Naive thymus-derived CD8-positive, alpha-beta T cell (primary cell): Measurements from ENCODE around the gene ZNF423. TPM values are rescaled to one million over a fixed set of nuclear protein-coding genes. Genes with fewer than 3 reads are reported as not detected.

Experiments used
- ATAC-seq, 2 donors: fragments of 150-1000 bp; cut with Tn5 transposase in 1 of 2; sonication (Bioruptor Pico), chemical (Tn5 transposase) in 1 of 2; 1 replicate in 1 of 2; 2 replicates in 1 of 2; pipeline ENCODE4 v1.10.0; 2021; ENCODE audit warnings: mild to moderate bottlenecking in 2 of 2, moderate library complexity in 2 of 2
- POLR2A ChIA-PET: fragments of 350-600 bp; sonication (Branson Sonifier 250); formaldehyde crosslinking; loops from one replicate; lab custom pipeline; 2021; ENCODE audit warnings: antibody characterized with exemption; lab: Charles Lee
- DNase-seq, 10 donors: peaks; one replicate each; pipeline versions ENCODE4 v3.0.0 to v3.0.0-alpha.2; 2020 to 2022
- H3K27ac Mint-ChIP-seq, 10 donors: one replicate each; pipeline ENCODE4 v1.8.0; 2020 to 2022; ENCODE audit warnings: mild to moderate bottlenecking in 10 of 10, mixed read lengths in 10 of 10, moderate library complexity in 4 of 10, inconsistent platforms in 1 of 10
- H3K27me3 Mint-ChIP-seq, 5 donors: one replicate each; pipeline ENCODE4 v1.8.0; 2021 to 2022; ENCODE audit warnings: mixed read lengths in 5 of 5
- H3K36me3 Mint-ChIP-seq, 3 donors: one replicate each; pipeline ENCODE4 v1.8.0; 2020 to 2022; ENCODE audit warnings: mixed read lengths in 3 of 3, mild to moderate bottlenecking in 2 of 3, inconsistent platforms in 1 of 3
- H3K4me1 Mint-ChIP-seq, 4 donors: one replicate each; pipeline ENCODE4 v1.8.0; 2021 to 2022; ENCODE audit warnings: mixed read lengths in 4 of 4
- H3K4me3 Mint-ChIP-seq, 10 donors: one replicate each; pipeline ENCODE4 v1.8.0; 2020 to 2022; ENCODE audit warnings: mild to moderate bottlenecking in 10 of 10, mixed read lengths in 10 of 10, moderate library complexity in 6 of 10, inconsistent platforms in 1 of 10
- H3K9me3 Mint-ChIP-seq, 9 donors: one replicate each; pipeline ENCODE4 v1.8.0; 2020 to 2022; ENCODE audit warnings: mixed read lengths in 9 of 9, mild to moderate bottlenecking in 3 of 9, inconsistent platforms in 1 of 9, moderate library complexity in 1 of 9
- polyA plus RNA-seq, 3 donors: library from polyadenylated mRNA; unstranded; fragments of 300-500 nt; fragmentation: Illumina TruSeq; gene quantifications; one replicate each; pipeline ENCODE4 v1.2.3, GENCODE V29; 2021
- total RNA-seq, 8 experiments: library from RNA in 2 of 8; stranded (reverse) in 2 of 8; gene quantifications; one replicate each; pipeline ENCODE4 v1.2.3 and lab custom pipeline; 2021 to 2026

Gene ZNF423
- total and polyA plus RNA-seq, 5 experiments from 2014 or later = not detected

- no peaks in the 10 kb centered on the region for H3K9me3 Mint-ChIP-seq
- POLR2A ChIA-PET = no interaction called here
- peaks cover 0 to 3% (median 0%) of the 10 kb centered on the region in 5 donors for H3K27me3 Mint-ChIP-seq
- peaks cover 0 to under 1% (median 0%) of the 10 kb centered on the region in 4 donors for H3K4me1 Mint-ChIP-seq
- ATAC-seq = no peak
- DNase-seq = peak in 1 of 10 donors; percentile 32
- no peaks in the 10 kb centered on the region for H3K36me3 Mint-ChIP-seq
- H3K4me3 Mint-ChIP-seq = no peak overlapping the region
- peak overlapping the region in 1 of 10 donors; percentile 53 for H3K27ac Mint-ChIP-seq
Observed at GRCh38 chr16:49586466-49587450, 269.2 kb downstream of the ZNF423 start.

- no peak for DNase-seq
- H3K4me3 Mint-ChIP-seq = no peak overlapping the region
- no peak overlapping the region for H3K27ac Mint-ChIP-seq
- no peak for ATAC-seq
- peaks cover 0 to 3% (median 0%) of the 10 kb centered on the region in 5 donors for H3K27me3 Mint-ChIP-seq
- no peaks in the 10 kb centered on the region for H3K4me1 Mint-ChIP-seq
- POLR2A ChIA-PET = no interaction called here
- no peaks in the 10 kb centered on the region for H3K9me3 Mint-ChIP-seq
- no peaks in the 10 kb centered on the region for H3K36me3 Mint-ChIP-seq
Observed at GRCh38 chr16:49585143-49585832, 270.6 kb downstream of the ZNF423 start.

GRCh38 chr16:49583911-49584310, 272.0 kb downstream of the ZNF423 start:
- POLR2A ChIA-PET = no interaction called here
- peaks cover 0 to 1% (median 0%) of the 10 kb centered on the region in 4 donors for H3K4me1 Mint-ChIP-seq
- H3K4me3 Mint-ChIP-seq = no peak overlapping the region
- no peak overlapping the region for H3K27ac Mint-ChIP-seq
- H3K9me3 Mint-ChIP-seq = no peaks in the 10 kb centered on the region
- no peaks in the 10 kb centered on the region for H3K36me3 Mint-ChIP-seq
- ATAC-seq (no peak), DNase-seq (no peak)
- H3K27me3 Mint-ChIP-seq = peaks cover 0 to 3% (median 0%) of the 10 kb centered on the region in 5 donors

- Mint-ChIP-seq H3K36me3 (no peaks in the 10 kb centered on the region), H3K9me3 (no peaks in the 10 kb centered on the region), H3K4me3 (no peak overlapping the region), H3K27ac (peak overlapping the region in 1 of 10 donors; percentile 9), H3K27me3 (no peaks in the 10 kb centered on the region), H3K4me1 (peaks cover 0 to 1% (median 0%) of the 10 kb centered on the region in 4 donors)
- no peak for ATAC-seq
- peak in 1 of 10 donors; percentile 41 for DNase-seq
- POLR2A ChIA-PET = interaction anchor here (0.5 kb wide), 1 partner anchor 368 kb away, joined by 3 read pairs; no protein-coding TSS in a partner anchor
Observed at GRCh38 chr16:49581630-49582298, 274.1 kb downstream of the ZNF423 start.

- H3K4me1 Mint-ChIP-seq = peaks cover 0 to 1% (median 0%) of the 10 kb centered on the region in 4 donors
- no peak overlapping the region for H3K27ac Mint-ChIP-seq
- no peaks in the 10 kb centered on the region for H3K27me3 Mint-ChIP-seq
- no peak for ATAC-seq
- no peak for DNase-seq
- POLR2A ChIA-PET = no interaction called here
- no peaks in the 10 kb centered on the region for H3K9me3 Mint-ChIP-seq
- H3K4me3 Mint-ChIP-seq = no peak overlapping the region
- H3K36me3 Mint-ChIP-seq = no peaks in the 10 kb centered on the region
Observed at GRCh38 chr16:49580751-49581303, 275.1 kb downstream of the ZNF423 start.

- H3K27me3 Mint-ChIP-seq = no peaks in the 10 kb centered on the region
Observed at GRCh38 chr16:49578435-49579024, 277.4 kb downstream of the ZNF423 start.

GRCh38 chr16:49578018-49578417, 277.9 kb downstream of the ZNF423 start:
- ATAC-seq (no peak), DNase-seq (peak in 1 of 10 donors; percentile 34)
- no peaks in the 10 kb centered on the region for H3K9me3 Mint-ChIP-seq
- no peaks in the 10 kb centered on the region for H3K27me3 Mint-ChIP-seq
- POLR2A ChIA-PET = no interaction called here
- H3K36me3 Mint-ChIP-seq = no peaks in the 10 kb centered on the region
- H3K4me1 Mint-ChIP-seq = peaks cover 0 to 7% (median under 1%) of the 10 kb centered on the region in 4 donors
- H3K27ac Mint-ChIP-seq = no peak overlapping the region
- H3K4me3 Mint-ChIP-seq = no peak overlapping the region

More at GRCh38 chr16:49578435-49579024, 277.4 kb downstream of the ZNF423 start:
- no peak overlapping the region for H3K4me3 Mint-ChIP-seq
- H3K27ac Mint-ChIP-seq = no peak overlapping the region
- DNase-seq (no peak), ATAC-seq (no peak)
- no peaks in the 10 kb centered on the region for H3K9me3 Mint-ChIP-seq
- H3K4me1 Mint-ChIP-seq = peaks cover 0 to 7% (median under 1%) of the 10 kb centered on the region in 4 donors
- POLR2A ChIA-PET = no interaction called here
- no peaks in the 10 kb centered on the region for H3K36me3 Mint-ChIP-seq

- H3K9me3 Mint-ChIP-seq = no peaks in the 10 kb centered on the region
- no peaks in the 10 kb centered on the region for H3K36me3 Mint-ChIP-seq
- no peak overlapping the region for H3K4me3 Mint-ChIP-seq
- H3K27ac Mint-ChIP-seq = no peak overlapping the region
- DNase-seq (no peak), ATAC-seq (no peak)
- POLR2A ChIA-PET = no interaction called here
- no peaks in the 10 kb centered on the region for H3K27me3 Mint-ChIP-seq
- peaks cover 0 to 7% (median under 1%) of the 10 kb centered on the region in 4 donors for H3K4me1 Mint-ChIP-seq
Observed at GRCh38 chr16:49576941-49577340, 279.0 kb downstream of the ZNF423 start.

- POLR2A ChIA-PET = no interaction called here
- Mint-ChIP-seq H3K9me3 (no peaks in the 10 kb centered on the region), H3K36me3 (no peaks in the 10 kb centered on the region), H3K27me3 (no peaks in the 10 kb centered on the region), H3K4me1 (peaks cover 0 to 7% (median under 1%) of the 10 kb centered on the region in 4 donors), H3K4me3 (no peak overlapping the region), H3K27ac (no peak overlapping the region)
- DNase-seq = no peak
- ATAC-seq = no peak
Observed at GRCh38 chr16:49576173-49576494, 279.8 kb downstream of the ZNF423 start.

GRCh38 chr16:49575346-49576172, 280.4 kb downstream of the ZNF423 start:
- POLR2A ChIA-PET = no interaction called here
- ATAC-seq (no peak), DNase-seq (no peak)
- H3K4me1 Mint-ChIP-seq = peaks cover 0 to 7% (median under 1%) of the 10 kb centered on the region in 4 donors
- H3K27me3 Mint-ChIP-seq = no peaks in the 10 kb centered on the region
- peak overlapping the region in 1 of 10 donors; percentile 84 for H3K27ac Mint-ChIP-seq
- H3K4me3 Mint-ChIP-seq = no peak overlapping the region
- no peaks in the 10 kb centered on the region for H3K9me3 Mint-ChIP-seq
- no peaks in the 10 kb centered on the region for H3K36me3 Mint-ChIP-seq

GRCh38 chr16:49574826-49575225, 281.1 kb downstream of the ZNF423 start:
- ATAC-seq (no peak), DNase-seq (no peak)
- no peaks in the 10 kb centered on the region for H3K36me3 Mint-ChIP-seq
- no peak overlapping the region for H3K4me3 Mint-ChIP-seq
- no peaks in the 10 kb centered on the region for H3K27me3 Mint-ChIP-seq
- POLR2A ChIA-PET = no interaction called here
- H3K4me1 Mint-ChIP-seq = peaks cover 0 to 7% (median 0%) of the 10 kb centered on the region in 4 donors
- H3K27ac Mint-ChIP-seq = peak overlapping the region in 1 of 10 donors; percentile 84
- H3K9me3 Mint-ChIP-seq = no peaks in the 10 kb centered on the region
